ENCODE data around the gene ZAP70. TPM values are rescaled to one million over a fixed set of nuclear protein-coding genes. Genes with fewer than 3 reads are reported as not detected.

ZAP70 gene
- total RNA-seq, 1 experiment from 2014 or later = 0.61 TPM

GRCh38 chr2:97741686-97742085 lies 28.3 kb downstream of the ZAP70 start (continued):
- no peak for TF ChIP-seq ZNF281 (CRISPR knock-in tag; IDR thresholded peaks at IDR 0.05)
- no peak for TF ChIP-seq GABPB1 (CRISPR knock-in tag; IDR thresholded peaks at IDR 0.05)
- TF ChIP-seq MAX (CRISPR knock-in tag; IDR thresholded peaks at IDR 0.05) = no peak
- TF ChIP-seq CTCF (IDR thresholded peaks at IDR 0.05) = no peak
- no peak for TF ChIP-seq ZNF121 (CRISPR knock-in tag; IDR thresholded peaks at IDR 0.05)
- no peak for TF ChIP-seq ZBTB21 (CRISPR knock-in tag; IDR thresholded peaks at IDR 0.05; ENCODE audit: borderline replicate concordance)
- TF ChIP-seq TCF7 (CRISPR knock-in tag; IDR thresholded peaks at IDR 0.05; ENCODE audit: low read depth) = no peak
- TF ChIP-seq SMAD4 (CRISPR knock-in tag; IDR thresholded peaks at IDR 0.05) = no peak
- no peak for TF ChIP-seq ZNF532 (CRISPR knock-in tag; IDR thresholded peaks at IDR 0.05; ENCODE audit: borderline replicate concordance)
- TF ChIP-seq GRHL2 (CRISPR knock-in tag; IDR thresholded peaks at IDR 0.05; ENCODE audit: insufficient replicate concordance, severe bottlenecking) = no peak
- TF ChIP-seq GTF2I (CRISPR knock-in tag; conservative IDR thresholded peaks at IDR 0.05) = no peak
- TF ChIP-seq NFATC4 (CRISPR knock-in tag; IDR thresholded peaks at IDR 0.05) = no peak

- Mint-ChIP-seq H3K36me3 (no peaks in the 10 kb centered on the region), H3K9me3 (no peaks in the 10 kb centered on the region), H3K4me1 (peaks cover 17% of the 10 kb centered on the region), H3K4me3 (no peak overlapping the region), H3K27ac (no peak overlapping the region), H3K27me3 (ENCODE audit: low read depth) (no peaks in the 10 kb centered on the region)
- ChIA-PET POLR2A (no interaction called here), CTCF (interaction anchor here (0.9 to 4.1 kb wide), 5 partner anchors 26 to 152 kb away, joined by 3 to 56 read pairs (median 6); partner anchors contain the start of gene ZAP70)
- TF ChIP-seq TCF7 (CRISPR knock-in tag; IDR thresholded peaks at IDR 0.05; ENCODE audit: low read depth) = no peak
- TF ChIP-seq ZNF423 (CRISPR knock-in tag; IDR thresholded peaks at IDR 0.05) = no peak
- TF ChIP-seq JAZF1 (CRISPR knock-in tag; IDR thresholded peaks at IDR 0.05) = no peak
- TF ChIP-seq IRF2 (CRISPR knock-in tag; IDR thresholded peaks at IDR 0.05; ENCODE audit: borderline replicate concordance, low read depth) = no peak
- TF ChIP-seq MAX (CRISPR knock-in tag; IDR thresholded peaks at IDR 0.05) = no peak
- TF ChIP-seq JUN (CRISPR knock-in tag; IDR thresholded peaks at IDR 0.05) = no peak
- no peak for TF ChIP-seq TEAD1 (CRISPR knock-in tag; IDR thresholded peaks at IDR 0.05)
- no peak for TF ChIP-seq ZNF281 (CRISPR knock-in tag; IDR thresholded peaks at IDR 0.05)
- no peak for ATAC-seq
- DNase-seq (ENCODE audit: low spot score) = no peak
Measured at GRCh38 chr2:97742381-97742847, 29.0 kb downstream of the ZAP70 start.

Measured in WTC11 (cell line).